Testis (tissue), 2 donors: ENCODE measurements around the gene PLXDC2.

Source experiments
- CTCF ChIP-seq, 3 experiments: fragments of 450-650 bp in 2 of 3; fragments of 200-600 bp in 1 of 3; sonication (generic) in 1 of 3; IDR thresholded peaks; one replicate each; pipeline ENCODE4 v1.5.1; 2016 to 2019; ENCODE audit warnings: antibody characterized with exemption in 3 of 3, mild to moderate bottlenecking in 2 of 3, moderate library complexity in 1 of 3
- POLR2A ChIP-seq: fragments of 450-650 bp; IDR thresholded peaks from one replicate; pipeline ENCODE4 v1.6.1; 2017; ENCODE audit warnings: antibody characterized with exemption, mild to moderate bottlenecking, moderate library complexity

GRCh38 chr10:20277820-20278219 lies 461.6 kb downstream of the PLXDC2 start:
- TF ChIP-seq CTCF (IDR thresholded peaks at IDR 0.05): no peak
- no peak for TF ChIP-seq POLR2A
